Stimulated activated CD4-positive, alpha-beta T cell treated with anti-CD3 and anti-CD28 coated beads, TNF-alpha, amount 100 ng/mL, for 24 hours (primary cell): Measurements from ENCODE around the gene TMEM38B.
"Not testable (repeated sequence)": the region's sequence is repeated elsewhere in the genome, so short reads cannot be mapped to it uniquely, and the experiment has no call there.

Experiments used
- DNase-seq, 3 experiments: peaks; one replicate each; pipeline ENCODE4 v3.0.0-alpha.2; 2020; ENCODE audit warnings: low read depth in 3 of 3

The TMEM38B gene

GRCh38 chr9:105722099-105722498 lies 27.8 kb downstream of the TMEM38B start:
- no peak for DNase-seq

- no peak for DNase-seq
These were observed 31.0 kb downstream of the TMEM38B start for GRCh38 chr9:105725370-105725769.

- not testable (repeated sequence) for DNase-seq
These were observed 33.9 kb downstream of the TMEM38B start for GRCh38 chr9:105728230-105728629.

- not testable (repeated sequence) for DNase-seq
These were observed 37.1 kb downstream of the TMEM38B start for GRCh38 chr9:105731420-105731819.

GRCh38 chr9:105735366-105735765 lies 41.0 kb downstream of the TMEM38B start:
- no peak for DNase-seq

GRCh38 chr9:105737205-105737604 lies 42.9 kb downstream of the TMEM38B start:
- no peak for DNase-seq

GRCh38 chr9:105742088-105742487 lies 47.7 kb downstream of the TMEM38B start:
- no peak for DNase-seq

- DNase-seq, result not testable (repeated sequence)
These were observed 53.0 kb downstream of the TMEM38B start for GRCh38 chr9:105747325-105747724.

GRCh38 chr9:105751761-105752160 lies 57.4 kb downstream of the TMEM38B start:
- DNase-seq, result no peak

- DNase-seq, result no peak
These were observed 63.3 kb downstream of the TMEM38B start for GRCh38 chr9:105757496-105758251.

GRCh38 chr9:105760053-105760452 lies 65.7 kb downstream of the TMEM38B start:
- no peak for DNase-seq

- DNase-seq, result not testable (repeated sequence)
These were observed 88.5 kb downstream of the TMEM38B start for GRCh38 chr9:105782561-105783494.

GRCh38 chr9:105783495-105783872 lies 89.1 kb downstream of the TMEM38B start:
- DNase-seq, result not testable (repeated sequence)

- not testable (repeated sequence) for DNase-seq
These were observed 92.5 kb downstream of the TMEM38B start for GRCh38 chr9:105786796-105787195.

- no peak for DNase-seq
These were observed 121.9 kb downstream of the TMEM38B start for GRCh38 chr9:105816202-105816744.

- DNase-seq, result no peak
These were observed 122.6 kb downstream of the TMEM38B start for GRCh38 chr9:105816981-105817380.

- DNase-seq, result no peak
These were observed 124.6 kb downstream of the TMEM38B start for GRCh38 chr9:105818903-105819302.

- DNase-seq, result no peak
These were observed 128.5 kb downstream of the TMEM38B start for GRCh38 chr9:105822814-105823213.
